HG03039 (cell line): ENCODE results near the gene NRSN2.
A peak's percentile ranks its signal among the peaks of the same experiment; 100 is the strongest.
"Not testable (repeated sequence)": the region's sequence is repeated elsewhere in the genome, so short reads cannot be mapped to it uniquely, and the experiment has no call there.

Experiments
- ATAC-seq: cut with Tn5 transposase; IDR thresholded peaks from one replicate; pipeline ENCODE4 v1.9.1; 2021; ENCODE audit warnings: mild to moderate bottlenecking, moderate library complexity; ENCODE audit not compliant: unreplicated experiment

The NRSN2 gene

GRCh38 chr20:373171-373890 is 26.4 kb downstream of the NRSN2 start:
- ATAC-seq: no peak

- no peak for ATAC-seq
Observed at GRCh38 chr20:375265-375889, 28.5 kb downstream of the NRSN2 start.

- ATAC-seq: no peak
Observed at GRCh38 chr20:376089-376488, 29.2 kb downstream of the NRSN2 start.

- ATAC-seq: no peak
Observed at GRCh38 chr20:376750-377149, 29.8 kb downstream of the NRSN2 start.

GRCh38 chr20:377578-377977 is 30.7 kb downstream of the NRSN2 start:
- ATAC-seq: not testable (repeated sequence)

GRCh38 chr20:378961-379336 is 32.0 kb downstream of the NRSN2 start:
- no peak for ATAC-seq

GRCh38 chr20:380763-381580 is 34.1 kb downstream of the NRSN2 start:
- peak; percentile 47 for ATAC-seq

- ATAC-seq: peak; percentile 62
Observed at GRCh38 chr20:381581-382290, 34.8 kb downstream of the NRSN2 start.

- peak; percentile 4 for ATAC-seq
Observed at GRCh38 chr20:382291-383115, 35.6 kb downstream of the NRSN2 start.

GRCh38 chr20:383889-384288 is 37.0 kb downstream of the NRSN2 start:
- no peak for ATAC-seq

- ATAC-seq: no peak
Observed at GRCh38 chr20:384723-385122, 37.8 kb downstream of the NRSN2 start.

- ATAC-seq: no peak
Observed at GRCh38 chr20:385448-385847, 38.5 kb downstream of the NRSN2 start.

GRCh38 chr20:386634-387033 is 39.7 kb downstream of the NRSN2 start:
- ATAC-seq: not testable (repeated sequence)

GRCh38 chr20:387520-387919 is 40.6 kb downstream of the NRSN2 start:
- no peak for ATAC-seq

- ATAC-seq: no peak
Observed at GRCh38 chr20:388034-388994, 41.4 kb downstream of the NRSN2 start.

GRCh38 chr20:389220-389619 is 42.3 kb downstream of the NRSN2 start:
- ATAC-seq: no peak

- ATAC-seq: no peak
Observed at GRCh38 chr20:391041-391711, 44.3 kb downstream of the NRSN2 start.

GRCh38 chr20:393296-393695 is 46.4 kb downstream of the NRSN2 start:
- ATAC-seq: not testable (repeated sequence)

GRCh38 chr20:396252-396618 is 49.3 kb downstream of the NRSN2 start:
- no peak for ATAC-seq
